Placental pericyte (primary cell): ENCODE results near the gene KRT10. TPM values are rescaled to one million over a fixed set of nuclear protein-coding genes. Genes with fewer than 3 reads are reported as not detected.

ENCODE experiments used
- total RNA-seq: library from RNA; depleted of rRNA; stranded (reverse); fragments of >200 nt; gene quantifications from 2 replicates; pipeline ENCODE4 v1.2.3, GENCODE V29; 2012

Gene KRT10
- 3.1 and 3.5 TPM in 2 replicates for total RNA-seq

GRCh38 chr17:40822132-40822812 is at the start of gene KRT10:
KRT10 (minus strand) TSS chr17:40822614; CDS start chr17:40822585, 29 bp downstream.

GRCh38 chr17:40866838-40867237 is 44.4 kb upstream of the KRT10 start, which contains the start of gene KRT12:
KRT12 (minus strand) TSS chr17:40867223; CDS start chr17:40867186, 37 bp downstream.

GRCh38 chr17:40799859-40800258 is 22.6 kb downstream of the KRT10 start, which contains the start of gene KRT28:
KRT28 (minus strand) TSS chr17:40799959; CDS start chr17:40799893, 66 bp downstream.

GRCh38 chr17:40782450-40782849 is 40.0 kb downstream of the KRT10 start, which contains the start of gene KRT27:
KRT27 (minus strand) TSS chr17:40782550; CDS start chr17:40782493, 57 bp downstream.

GRCh38 chr17:40772101-40772500 is 50.3 kb downstream of the KRT10 start, which contains the start of gene KRT26:
KRT26 (minus strand) TSS chr17:40772201; CDS start chr17:40772113, 88 bp downstream.

Other genes with a start within 250 kb of the KRT10 start
- 86.0 and 89.0 TPM in 2 replicates for gene SMARCE1, start 174.8 kb downstream of the KRT10 start, total RNA-seq
- gene KRT222, start 157.4 kb downstream of the KRT10 start, total RNA-seq = not detected in 2 replicates
- gene KRT24, start 118.9 kb downstream of the KRT10 start, total RNA-seq = 0.14 TPM in 1 of 2 replicates, not detected in the other
- gene KRT25, start 67.3 kb downstream of the KRT10 start, total RNA-seq = not detected in 2 replicates
- gene KRT26, start 50.4 kb downstream of the KRT10 start, total RNA-seq = not detected in 2 replicates
- gene KRT27, start 40.1 kb downstream of the KRT10 start, total RNA-seq = not detected in 2 replicates
- not detected in 2 replicates for gene KRT28, start 22.7 kb downstream of the KRT10 start, total RNA-seq
- 0.43 TPM in 1 of 2 replicates, not detected in the other for gene KRT12, start 44.6 kb upstream of the KRT10 start, total RNA-seq
- not detected in 2 replicates for gene KRT20, start 62.6 kb upstream of the KRT10 start, total RNA-seq
- 0.22 TPM in 1 of 2 replicates, not detected in the other for gene KRT23, start 115.0 kb upstream of the KRT10 start, total RNA-seq
- gene KRT39, start 144.3 kb upstream of the KRT10 start, total RNA-seq = 0.43 TPM in 1 of 2 replicates, not detected in the other
- 0.14 TPM in 1 of 2 replicates, not detected in the other for gene KRT40, start 161.7 kb upstream of the KRT10 start, total RNA-seq
- not detected in 2 replicates for gene KRTAP3-3, start 171.6 kb upstream of the KRT10 start, total RNA-seq
- gene KRTAP3-2, start 177.3 kb upstream of the KRT10 start, total RNA-seq = not detected in 2 replicates
- not detected in 2 replicates for gene KRTAP3-1, start 186.5 kb upstream of the KRT10 start, total RNA-seq
- gene KRTAP1-5, start 204.6 kb upstream of the KRT10 start, total RNA-seq = 1.5 and 14.2 TPM in 2 replicates
- gene KRTAP1-4, start 207.6 kb upstream of the KRT10 start, total RNA-seq = not detected in 2 replicates
- not detected in 2 replicates for gene KRTAP1-3, start 212.3 kb upstream of the KRT10 start, total RNA-seq
- not detected in 2 replicates for gene KRTAP1-1, start 218.8 kb upstream of the KRT10 start, total RNA-seq
- gene KRTAP2-1, start 224.7 kb upstream of the KRT10 start, total RNA-seq = not detected in 2 replicates
- not detected in 2 replicates for gene KRTAP2-2, start 232.6 kb upstream of the KRT10 start, total RNA-seq
- gene KRTAP2-3, start 237.5 kb upstream of the KRT10 start, total RNA-seq = 0.72 TPM in 1 of 2 replicates, not detected in the other
- not detected in 2 replicates for gene KRTAP2-4, start 243.3 kb upstream of the KRT10 start, total RNA-seq